Upper lobe of left lung (tissue), 6 donors: ENCODE data around the gene EXOSC1. TPM values are rescaled to one million over a fixed set of nuclear protein-coding genes. Genes with fewer than 3 reads are reported as not detected.
A peak's percentile ranks its signal among the peaks of the same experiment; 100 is the strongest.

ENCODE experiments used
- ATAC-seq, 2 donors: fragments of 200-7000 bp; cut with Tn5 transposase; one replicate each; pipeline ENCODE4 v1.9.1; 2022; ENCODE audit warnings: mild to moderate bottlenecking in 2 of 2, moderate library complexity in 2 of 2; ENCODE audit not compliant: low FRiP score in 2 of 2
- DNase-seq, 2 donors: peaks; one replicate each; pipeline ENCODE4 v3.0.0-alpha.2; 2019 to 2020
- H3K27ac ChIP-seq, 4 donors: fragments of 200-600 bp; sonication (generic); one replicate each; pipeline ENCODE4 v1.5.1; 2016 to 2019
- H3K27me3 ChIP-seq, 4 donors: fragments of 200-600 bp; sonication (generic); one replicate each; pipeline ENCODE4 v1.5.1; 2017 to 2019
- H3K36me3 ChIP-seq, 4 donors: fragments of 200-600 bp; sonication (generic); one replicate each; pipeline ENCODE4 v1.5.1; 2016 to 2019
- H3K4me1 ChIP-seq, 4 donors: fragments of 200-600 bp; sonication (generic); one replicate each; pipeline ENCODE4 v1.5.1; 2018 to 2019
- H3K4me3 ChIP-seq, 4 donors: fragments of 200-600 bp; sonication (generic); one replicate each; pipeline ENCODE4 v1.5.1; 2017 to 2019; ENCODE audit warnings: mild to moderate bottlenecking in 2 of 4, moderate library complexity in 1 of 4
- H3K9me3 ChIP-seq, 4 donors: fragments of 200-600 bp; sonication (generic); one replicate each; pipeline ENCODE4 v1.5.1; 2018 to 2019
- CTCF ChIP-seq, 6 experiments: fragments of 450-650 bp in 4 of 6; fragments of 200-600 bp in 2 of 6; sonication (generic) in 2 of 6; IDR thresholded peaks; one replicate each; pipeline ENCODE4 v1.5.1; 2016 to 2019; ENCODE audit warnings: antibody characterized with exemption in 6 of 6
- EP300 ChIP-seq, 4 donors: sonication (generic); formaldehyde crosslinking; IDR thresholded peaks; one replicate each; pipeline ENCODE4 v1.5.1; 2017; ENCODE audit warnings: antibody characterized with exemption in 4 of 4, control low read depth in 2 of 4
- POLR2A ChIP-seq, 4 donors: fragments of 450-650 bp; IDR thresholded peaks; one replicate each; pipeline ENCODE4 v1.5.1; 2016 to 2017; ENCODE audit warnings: antibody characterized with exemption in 4 of 4, mild to moderate bottlenecking in 2 of 4
- POLR2AphosphoS5 ChIP-seq, 2 donors: sonication (generic); formaldehyde crosslinking; IDR thresholded peaks; one replicate each; pipeline ENCODE4 v1.5.1; 2017; ENCODE audit warnings: antibody characterized with exemption in 2 of 2
- WGBS, 2 donors: methylation state at CpG; one replicate each; pipeline ENCODE4 v1.1.5; 2017 to 2018; 5-methylcytosine and 5-hydroxymethylcytosine counted together
- total RNA-seq, 6 donors: library from RNA; depleted of rRNA in 4 of 6; stranded (reverse); fragments of >200 nt in 4 of 6; gene quantifications; one replicate each; pipeline versions ENCODE4 v1.1.0 to v1.2.1, GENCODE V29; 2016 to 2021
- donor health status: DM: no; HTN: no; CAD: no; lungs with moderate emphysema.
- donor health status: DM: no; HTN: yes; CAD: no; lungs with severe emphysema.

Gene EXOSC1
- total RNA-seq, result 10 to 100 TPM; 19.5 to 30.4 (median 28.1) TPM

- no peaks in the 10 kb centered on the region for H3K27me3 ChIP-seq
- peaks cover 3 to 14% (median 11%) of the 10 kb centered on the region in 4 donors for H3K36me3 ChIP-seq
- peak within 1 kb of the TSS; percentile 68 to 99 (median 75) for H3K4me3 ChIP-seq
- H3K9me3 ChIP-seq, result no peaks in the 10 kb centered on the region
- peak within 1 kb of the TSS; percentile 59 to 88 (median 72) for H3K27ac ChIP-seq
- TF ChIP-seq POLR2A (IDR thresholded peaks at IDR 0.05), result peak in 2 of 4 donors; percentile 79 to 89
- TF ChIP-seq POLR2AphosphoS5 (IDR thresholded peaks at IDR 0.05), result peak; percentile 72 to 80
- no peak for TF ChIP-seq EP300 (IDR thresholded peaks at IDR 0.05)
- peak in 1 of 6 experiments; percentile 20 for TF ChIP-seq CTCF (IDR thresholded peaks at IDR 0.05)
- DNase-seq (peak; percentile 94 to 97), ATAC-seq (peak; percentile 95 to 99)
- peaks cover 40 to 49% (median 43%) of the 10 kb centered on the region in 4 donors for H3K4me1 ChIP-seq
- WGBS, 2 donors, result 1 to 2% methylated on average over 33 to 45 of the region's 66 CpGs
These were observed at the start of gene EXOSC1, which contains the start of gene ZDHHC16 for GRCh38 chr10:97445722-97446639. Gene EXOSC1, minus strand, starts transcription at chr10:97446006. Its CDS starts 21 bp downstream, at chr10:97445985. Gene ZDHHC16, plus strand, starts transcription at chr10:97446175. Its CDS starts 5,501 bp downstream, at chr10:97451676.

GRCh38 chr10:97494863-97495506, 49.2 kb upstream of the EXOSC1 start:
- TF ChIP-seq POLR2AphosphoS5 (IDR thresholded peaks at IDR 0.05), result no peak
- no peak for TF ChIP-seq CTCF (IDR thresholded peaks at IDR 0.05)
- no peak for TF ChIP-seq EP300 (IDR thresholded peaks at IDR 0.05)
- no peak for TF ChIP-seq POLR2A (IDR thresholded peaks at IDR 0.05)
- no peak for DNase-seq
- H3K27ac ChIP-seq, result peak overlapping the region; percentile 1 to 66 (median 59)
- 37 to 42% methylated on average over 7 of the region's 7 CpGs for WGBS, 2 donors
- ATAC-seq, result no peak
- no peaks in the 10 kb centered on the region for H3K9me3 ChIP-seq
- peaks cover 0 to 4% (median 1%) of the 10 kb centered on the region in 4 donors for H3K36me3 ChIP-seq
- no peak overlapping the region for H3K4me3 ChIP-seq
- H3K27me3 ChIP-seq, result no peaks in the 10 kb centered on the region
- H3K4me1 ChIP-seq, result peaks cover 33 to 54% (median 42%) of the 10 kb centered on the region in 4 donors

- ATAC-seq, result no peak
- no peak for DNase-seq
- Histone ChIP-seq H3K36me3 (peaks cover 0 to 4% (median 1%) of the 10 kb centered on the region in 4 donors), H3K4me3 (no peak overlapping the region), H3K9me3 (no peaks in the 10 kb centered on the region), H3K4me1 (peaks cover 33 to 58% (median 40%) of the 10 kb centered on the region in 4 donors), H3K27me3 (no peaks in the 10 kb centered on the region), H3K27ac (peak overlapping the region in 2 of 4 donors; percentile 9 to 56)
- no peak for TF ChIP-seq CTCF (IDR thresholded peaks at IDR 0.05)
- no peak for TF ChIP-seq EP300 (IDR thresholded peaks at IDR 0.05)
- TF ChIP-seq POLR2AphosphoS5 (IDR thresholded peaks at IDR 0.05), result no peak
- TF ChIP-seq POLR2A (IDR thresholded peaks at IDR 0.05), result no peak
- 39 to 49% methylated on average over 2 of the region's 2 CpGs for WGBS, 2 donors
These were observed 48.3 kb upstream of the EXOSC1 start for GRCh38 chr10:97494151-97494550.

- H3K27ac ChIP-seq, result peak overlapping the region in 3 of 4 donors; percentile 50 to 61 (median 59)
- ATAC-seq, result peak; percentile 56 to 82
These were observed 44.8 kb upstream of the EXOSC1 start for GRCh38 chr10:97490592-97490991.

More at GRCh38 chr10:97490592-97490991, 44.8 kb upstream of the EXOSC1 start:
- Histone ChIP-seq H3K27me3 (no peaks in the 10 kb centered on the region), H3K36me3 (peaks cover 0 to 11% (median 1%) of the 10 kb centered on the region in 4 donors), H3K9me3 (no peaks in the 10 kb centered on the region), H3K4me1 (peaks cover 21 to 50% (median 25%) of the 10 kb centered on the region in 4 donors), H3K4me3 (no peak overlapping the region)
- DNase-seq, result peak in 1 of 2 donors; percentile 78
- WGBS, 2 donors, result 55 to 56% methylated on average over 2 of the region's 2 CpGs
- TF ChIP-seq POLR2A (IDR thresholded peaks at IDR 0.05), result no peak
- peak in 1 of 2 donors; percentile 39 for TF ChIP-seq POLR2AphosphoS5 (IDR thresholded peaks at IDR 0.05)
- TF ChIP-seq EP300 (IDR thresholded peaks at IDR 0.05), result peak in 1 of 4 donors; percentile 60
- TF ChIP-seq CTCF (IDR thresholded peaks at IDR 0.05), result no peak
